NCI-H748 (cell line): ENCODE data around the gene PTPN12.
A peak's percentile ranks its signal among the peaks of the same experiment; 100 is the strongest.
"Not testable (repeated sequence)": the region's sequence is repeated elsewhere in the genome, so short reads cannot be mapped to it uniquely, and the experiment has no call there.

Source experiments
- DNase-seq: peaks from one replicate; lab custom pipeline; 2025; ENCODE audit not compliant: unreplicated experiment; lab: John Stamatoyannopoulos, UW

Gene PTPN12

DNA sequence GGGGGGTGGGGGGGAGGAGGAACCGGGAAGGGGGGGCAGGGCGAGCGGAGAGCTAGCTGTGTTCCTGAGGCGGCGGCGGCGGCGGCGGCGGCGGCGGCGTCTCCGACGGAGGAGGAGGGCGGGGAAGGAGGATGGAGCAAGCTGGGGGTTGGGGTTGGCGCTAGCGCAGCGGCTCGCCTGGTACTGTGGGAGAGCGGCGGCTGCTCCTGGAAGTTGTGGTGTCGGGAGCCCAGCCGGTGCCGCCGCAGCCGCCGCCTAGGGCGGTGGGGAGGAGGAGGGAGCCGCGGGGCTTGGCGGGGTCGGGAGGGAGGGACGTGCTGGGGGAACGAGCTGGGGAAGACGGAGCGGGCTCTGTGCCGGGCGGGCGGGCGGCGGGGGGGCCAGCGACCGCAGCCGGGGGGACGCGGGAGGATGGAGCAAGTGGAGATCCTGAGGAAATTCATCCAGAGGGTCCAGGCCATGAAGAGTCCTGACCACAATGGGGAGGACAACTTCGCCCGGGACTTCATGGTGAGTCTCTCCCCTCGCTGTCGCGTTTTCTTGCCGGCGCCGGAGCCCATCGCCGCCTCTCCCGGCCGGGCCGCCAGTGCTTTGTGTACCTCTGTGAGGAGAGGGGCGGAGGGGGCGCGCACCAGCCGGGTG is at the start of gene PTPN12:
TSS of gene PTPN12 (plus strand) at position 160 of the 642 bp plus-strand sequence. CDS start at position 412, 252 bp downstream.
- DNase-seq = peak; percentile 91

GRCh38 chr7:77488986-77489385 is 48.1 kb upstream of the PTPN12 start:
- DNase-seq = no peak

- DNase-seq = peak; percentile 80
Observed at GRCh38 chr7:77497079-77497478, 40.0 kb upstream of the PTPN12 start.

- DNase-seq = peak; percentile 13
Observed at GRCh38 chr7:77498659-77499379, 38.3 kb upstream of the PTPN12 start.

DNA sequence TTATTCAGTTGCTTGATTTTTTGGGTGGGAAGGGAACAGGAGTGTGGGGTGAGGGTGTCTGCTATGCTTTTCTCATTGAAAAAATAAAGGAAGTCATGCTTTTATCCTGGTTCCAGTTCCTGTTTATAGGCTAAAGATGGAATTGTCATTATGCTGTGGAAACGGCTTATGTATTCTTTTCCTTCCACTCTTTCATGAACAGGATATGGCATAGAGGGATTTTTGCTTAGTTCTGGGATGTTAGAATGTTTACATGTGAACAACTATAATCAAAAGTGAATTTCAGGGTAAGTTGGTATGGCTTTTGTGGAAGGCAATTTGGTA is 35.9 kb upstream of the PTPN12 start:
- DNase-seq = no peak

GRCh38 chr7:77504951-77505350 is 32.1 kb upstream of the PTPN12 start:
- no peak for DNase-seq

GRCh38 chr7:77506899-77507298 is 30.2 kb upstream of the PTPN12 start:
- DNase-seq = no peak

DNA sequence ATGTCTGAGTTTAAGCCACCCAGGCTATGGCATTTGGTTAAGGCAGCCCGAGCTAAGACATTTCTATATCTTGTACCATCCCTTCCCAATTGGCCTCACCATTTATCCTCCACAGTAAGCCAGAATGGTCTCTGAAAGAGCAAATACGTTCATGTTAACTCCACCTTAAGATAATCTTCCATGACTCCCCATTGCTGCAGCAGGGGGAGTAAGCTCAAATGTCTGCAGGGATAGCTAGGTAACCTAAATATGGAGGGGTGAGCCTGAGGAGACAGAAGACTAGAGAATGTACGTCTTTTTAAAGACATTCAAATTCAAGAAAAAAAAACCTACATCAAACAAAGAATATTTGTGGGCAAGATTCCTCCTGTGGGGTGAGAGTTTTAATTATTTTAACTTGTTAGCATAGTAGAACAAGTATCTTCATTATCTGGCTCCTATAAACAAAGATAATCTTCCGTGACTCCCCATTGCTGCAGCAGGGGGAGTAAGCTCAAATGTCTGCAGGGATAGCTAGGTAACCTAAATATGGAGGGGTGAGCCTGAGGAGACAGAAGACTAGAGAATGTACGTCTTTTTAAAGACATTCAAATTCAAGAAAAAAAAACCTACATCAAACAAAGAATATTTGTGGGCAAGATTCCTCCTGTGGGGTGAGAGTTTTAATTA is 24.0 kb upstream of the PTPN12 start:
- DNase-seq = not testable (repeated sequence)

DNA sequence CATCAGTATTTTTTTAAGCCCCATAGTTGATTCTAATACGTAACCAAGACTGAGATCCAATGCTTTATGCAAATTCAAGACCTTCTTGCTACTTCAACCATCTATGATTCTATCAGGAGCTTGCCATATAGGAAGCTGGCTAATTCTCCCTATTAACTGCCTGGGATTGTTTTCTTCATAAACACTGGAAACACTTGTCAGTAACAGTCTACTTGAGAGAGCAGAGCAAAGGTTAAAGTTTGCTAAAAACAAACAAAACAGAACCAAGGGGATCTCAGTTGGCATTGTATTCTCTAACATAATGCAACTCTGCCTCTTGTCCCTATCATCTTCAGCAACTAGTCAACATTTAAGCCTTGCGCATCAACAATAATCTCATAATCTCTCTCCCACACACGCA is 21.0 kb upstream of the PTPN12 start:
- no peak for DNase-seq

DNA sequence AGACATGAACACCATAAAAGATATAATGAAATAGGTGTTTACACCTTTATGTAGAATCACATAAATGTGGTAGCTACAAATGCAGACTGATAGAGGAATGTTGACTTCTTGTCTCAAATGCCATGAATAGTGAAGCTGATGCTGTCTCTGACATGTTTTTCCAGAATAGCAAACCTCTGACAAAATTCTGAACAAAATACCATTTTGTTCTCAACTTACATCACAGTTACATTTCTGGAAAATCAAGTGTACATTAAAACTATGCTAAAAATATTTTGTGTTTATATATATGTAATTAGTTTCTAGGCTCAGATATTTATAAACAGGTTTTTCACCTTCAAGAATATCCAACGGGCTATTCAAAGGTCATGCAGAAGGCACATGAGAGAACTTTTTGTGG is 16.8 kb upstream of the PTPN12 start:
- DNase-seq = no peak

- DNase-seq = not testable (repeated sequence)
Observed at GRCh38 chr7:77521537-77521936, 15.6 kb upstream of the PTPN12 start.

DNA sequence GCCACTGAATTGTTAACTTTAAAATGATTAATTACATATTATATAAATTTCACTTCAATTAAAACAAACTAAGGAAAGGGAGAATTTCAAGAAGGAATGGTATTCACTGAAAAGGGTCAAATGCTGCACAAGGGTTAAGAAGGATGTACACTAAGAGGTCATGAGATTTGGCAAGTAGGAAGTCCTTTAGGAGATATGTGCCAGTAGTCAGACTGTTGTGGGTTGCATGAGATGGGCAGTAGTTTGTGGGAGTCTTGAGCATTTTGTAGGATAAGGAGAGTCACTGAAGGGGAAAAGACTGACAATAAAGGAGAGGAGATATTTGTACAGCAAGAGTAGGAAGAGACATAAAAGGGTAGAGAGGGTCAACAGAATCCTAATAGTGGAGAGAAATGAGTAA is 12.4 kb upstream of the PTPN12 start:
- DNase-seq = no peak

GRCh38 chr7:77525231-77525630 is 11.9 kb upstream of the PTPN12 start:
- no peak for DNase-seq

- no peak for DNase-seq
Observed at GRCh38 chr7:77528368-77528767, 8.7 kb upstream of the PTPN12 start.

DNA sequence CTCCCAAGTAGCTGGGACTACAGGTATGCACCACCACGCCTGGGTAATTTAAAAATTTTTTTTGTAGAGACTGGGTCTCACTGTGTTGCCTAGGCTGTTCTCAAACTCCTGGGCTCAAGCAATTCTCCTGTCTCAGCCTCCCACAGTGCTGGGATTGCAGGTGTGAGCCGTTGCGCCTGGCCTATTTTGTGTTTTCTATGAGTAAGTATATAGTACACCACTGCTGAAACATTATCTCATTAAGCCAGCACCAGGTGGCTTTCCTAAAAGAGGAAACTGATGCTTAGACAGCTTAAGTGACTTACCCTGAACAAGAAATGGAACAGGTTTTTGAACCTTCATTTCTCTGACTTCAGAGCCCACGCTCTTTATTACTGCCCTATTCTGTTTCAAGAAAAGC is 7.8 kb upstream of the PTPN12 start:
- peak; percentile 17 for DNase-seq

DNA sequence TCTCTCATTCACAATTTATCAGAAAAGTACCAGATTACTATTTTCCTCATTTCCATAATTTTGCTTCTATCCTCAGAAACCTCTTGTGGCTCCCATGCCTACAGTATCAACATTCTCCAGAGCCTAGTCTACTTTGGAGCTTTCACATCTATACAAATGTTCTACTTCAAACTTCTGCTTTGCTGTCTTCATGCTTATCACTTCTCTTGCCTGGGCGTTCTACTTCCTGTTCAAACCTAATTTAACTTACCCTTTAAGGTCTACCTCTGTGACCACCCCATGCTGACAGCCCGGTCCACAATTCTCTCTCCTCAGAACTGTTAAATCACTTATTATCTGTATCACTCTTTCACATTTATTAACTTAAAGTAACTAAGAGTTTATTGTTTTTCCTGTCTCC is 6.1 kb upstream of the PTPN12 start:
- no peak for DNase-seq

DNA sequence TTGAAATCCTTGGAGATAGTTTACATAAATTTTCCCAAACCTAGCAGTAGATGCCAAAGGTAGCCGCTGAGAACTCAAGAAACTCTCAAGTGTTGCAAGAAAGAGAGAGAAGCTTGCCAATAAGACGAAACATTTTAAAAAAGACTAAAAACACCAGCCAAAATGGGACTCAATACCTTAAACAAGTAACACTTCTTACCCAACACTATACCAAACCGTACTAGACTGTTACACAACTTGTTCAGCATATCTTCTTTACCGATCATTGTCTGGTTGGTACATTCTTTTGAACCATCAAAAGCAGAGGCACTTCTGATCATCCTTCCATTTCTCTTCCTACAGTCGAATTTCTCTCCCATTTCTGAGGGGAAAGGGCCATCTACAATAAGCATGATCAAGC is 4.8 kb upstream of the PTPN12 start:
- no peak for DNase-seq

DNA sequence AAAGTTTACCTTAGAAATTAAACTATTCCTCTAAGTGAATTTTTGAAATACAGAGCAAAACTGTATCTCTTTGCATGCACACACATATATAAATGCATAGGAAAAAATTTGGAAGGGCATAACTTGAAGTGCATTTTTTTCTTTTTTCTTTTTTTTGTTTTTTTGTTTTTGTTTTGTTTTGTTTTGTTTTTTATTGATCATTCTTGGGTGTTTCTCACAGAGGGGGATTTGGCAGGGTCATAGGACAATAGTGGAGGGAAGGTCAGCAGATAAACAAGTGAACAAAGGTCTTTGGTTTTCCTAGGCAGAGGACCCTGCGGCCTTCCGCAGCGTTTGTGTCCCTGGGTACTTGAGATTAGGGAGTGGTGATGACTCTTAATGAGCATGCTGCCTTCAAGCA is 4.4 kb upstream of the PTPN12 start:
- DNase-seq = not testable (repeated sequence)

- not testable (repeated sequence) for DNase-seq
Observed at GRCh38 chr7:77534046-77534445, 3.0 kb upstream of the PTPN12 start.

GRCh38 chr7:77536017-77536412 is 1.1 kb upstream of the PTPN12 start:
- no peak for DNase-seq

DNA sequence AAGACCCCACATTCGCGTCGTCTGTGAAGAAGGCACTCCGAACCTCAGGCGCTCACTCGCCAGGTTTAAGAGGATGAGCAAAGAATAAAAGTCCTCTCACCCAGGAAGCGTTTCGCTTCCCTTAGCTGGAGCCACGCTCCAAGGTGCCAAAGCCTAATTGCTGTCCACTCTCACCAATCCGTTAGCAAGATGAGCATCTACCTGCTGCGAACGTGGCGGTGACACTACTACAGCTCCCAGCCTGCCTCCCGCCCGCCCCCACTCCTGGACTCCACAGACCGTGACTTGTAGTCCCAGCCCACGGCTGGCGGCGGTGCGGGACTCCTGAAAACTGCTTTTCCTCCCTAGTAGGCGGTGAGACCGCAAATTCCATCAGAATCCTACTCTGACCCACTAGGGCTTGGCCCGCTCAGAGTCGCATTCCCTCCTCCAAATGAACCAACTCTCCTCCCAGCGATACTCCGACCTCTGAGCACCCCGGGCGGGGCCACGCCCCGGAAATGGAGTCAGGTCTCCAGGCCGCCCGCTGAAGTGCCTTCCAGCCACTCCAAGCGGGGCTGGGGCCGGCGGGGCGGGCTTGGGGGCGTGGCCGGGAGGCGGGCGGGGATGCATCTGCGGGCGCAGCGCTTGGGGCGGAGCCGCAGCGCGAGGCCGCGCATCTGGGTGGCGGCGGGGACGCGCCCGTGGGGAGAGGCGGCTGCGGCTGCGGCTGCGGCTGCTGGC is 521 bp upstream of the PTPN12 start:
- peak; percentile 98 for DNase-seq
